Measurements from ENCODE around the gene LRP8.

DNA sequence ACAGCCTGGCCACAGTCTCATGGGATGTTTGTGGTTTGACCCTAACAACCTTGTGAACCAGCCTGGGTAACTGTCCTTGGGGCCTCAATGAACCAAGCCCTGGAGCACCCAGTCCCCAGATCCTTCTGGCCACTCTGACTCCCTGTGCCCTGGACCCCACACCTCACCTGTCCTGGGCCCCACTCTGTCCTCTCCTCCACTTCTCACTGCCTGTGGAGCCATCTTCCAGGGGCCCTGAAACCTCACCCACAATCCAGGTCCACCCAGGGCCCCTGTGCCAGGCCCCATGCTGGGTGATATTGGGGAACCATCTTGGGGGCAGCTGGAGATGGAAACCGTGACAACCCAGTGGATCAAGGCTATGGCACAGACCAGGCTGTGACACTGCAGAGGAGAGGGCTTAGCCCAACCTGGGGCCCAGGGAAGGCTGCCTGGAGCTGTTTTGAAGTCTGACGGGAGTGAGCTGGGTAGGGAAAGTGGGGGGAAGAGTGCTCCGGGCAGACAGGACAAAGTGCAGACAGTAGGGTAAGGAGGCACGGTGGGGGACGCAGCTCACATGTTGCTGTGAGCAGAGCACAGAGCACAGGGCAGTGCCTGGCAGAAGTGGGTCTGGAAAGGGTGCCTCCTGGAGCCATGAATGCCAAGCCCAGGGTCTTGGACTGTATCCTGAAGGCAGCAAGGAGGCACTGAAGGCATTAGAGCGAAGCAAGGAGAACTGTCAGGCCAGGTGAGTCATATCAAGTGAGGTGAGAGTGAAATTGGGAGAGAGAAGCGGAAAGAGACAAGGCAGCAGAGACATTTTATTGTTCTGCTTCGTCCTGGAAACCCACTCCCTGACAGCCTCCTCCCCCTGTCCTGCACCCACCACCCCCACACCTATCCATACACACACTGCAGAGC, 12.1 kb upstream of the LRP8 start:
- TF ChIP-seq, protein P1, sequence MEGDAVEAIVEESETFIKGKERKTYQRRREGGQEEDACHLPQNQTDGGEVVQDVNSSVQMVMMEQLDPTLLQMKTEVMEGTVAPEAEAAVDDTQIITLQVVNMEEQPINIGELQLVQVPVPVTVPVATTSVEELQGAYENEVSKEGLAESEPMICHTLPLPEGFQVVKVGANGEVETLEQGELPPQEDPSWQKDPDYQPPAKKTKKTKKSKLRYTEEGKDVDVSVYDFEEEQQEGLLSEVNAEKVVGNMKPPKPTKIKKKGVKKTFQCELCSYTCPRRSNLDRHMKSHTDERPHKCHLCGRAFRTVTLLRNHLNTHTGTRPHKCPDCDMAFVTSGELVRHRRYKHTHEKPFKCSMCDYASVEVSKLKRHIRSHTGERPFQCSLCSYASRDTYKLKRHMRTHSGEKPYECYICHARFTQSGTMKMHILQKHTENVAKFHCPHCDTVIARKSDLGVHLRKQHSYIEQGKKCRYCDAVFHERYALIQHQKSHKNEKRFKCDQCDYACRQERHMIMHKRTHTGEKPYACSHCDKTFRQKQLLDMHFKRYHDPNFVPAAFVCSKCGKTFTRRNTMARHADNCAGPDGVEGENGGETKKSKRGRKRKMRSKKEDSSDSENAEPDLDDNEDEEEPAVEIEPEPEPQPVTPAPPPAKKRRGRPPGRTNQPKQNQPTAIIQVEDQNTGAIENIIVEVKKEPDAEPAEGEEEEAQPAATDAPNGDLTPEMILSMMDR (IDR thresholded peaks at IDR 0.05): no peak
- TF ChIP-seq POLR2A (IDR thresholded peaks at IDR 0.05): no peak

All from heart left ventricle (tissue), 13 donors.